Limb (tissue), 2 donors: ENCODE data around the gene TNFSF10.

Source experiments
- DNase-seq, 2 donors: peaks; one replicate each; pipeline ENCODE4 v3.0.0-alpha.2; 2016; ENCODE audit errors: extremely low spot score in 2 of 2

TNFSF10 gene

DNA sequence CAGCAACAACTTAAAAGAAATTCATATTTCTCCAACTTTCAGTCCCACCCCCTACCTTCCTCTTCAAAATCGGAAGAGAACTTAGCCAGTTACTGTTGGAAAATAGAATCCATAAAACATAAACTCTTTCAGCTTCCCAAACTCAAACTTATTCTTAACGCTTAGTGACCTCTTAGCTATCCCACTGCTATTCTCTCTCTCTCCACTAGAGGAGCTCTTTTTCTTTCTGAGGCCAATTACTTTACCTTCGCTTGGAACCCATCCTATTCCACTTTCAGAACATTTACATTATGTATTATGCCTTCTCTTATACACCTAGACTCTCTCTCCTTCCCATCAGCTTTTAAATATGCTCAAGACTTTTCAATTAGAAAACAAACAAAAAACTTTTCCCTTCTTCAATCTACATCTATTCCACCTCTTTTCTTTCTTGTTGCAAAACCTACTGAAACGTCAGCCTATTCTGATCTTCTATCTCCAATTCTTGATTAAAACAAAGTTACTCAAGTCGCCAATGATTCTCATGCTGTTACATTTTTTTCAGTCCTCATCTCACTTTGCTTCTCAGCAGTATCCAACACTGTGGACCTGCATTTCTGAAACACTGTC lies 61.6 kb downstream of the TNFSF10 start:
- no peak for DNase-seq

DNA sequence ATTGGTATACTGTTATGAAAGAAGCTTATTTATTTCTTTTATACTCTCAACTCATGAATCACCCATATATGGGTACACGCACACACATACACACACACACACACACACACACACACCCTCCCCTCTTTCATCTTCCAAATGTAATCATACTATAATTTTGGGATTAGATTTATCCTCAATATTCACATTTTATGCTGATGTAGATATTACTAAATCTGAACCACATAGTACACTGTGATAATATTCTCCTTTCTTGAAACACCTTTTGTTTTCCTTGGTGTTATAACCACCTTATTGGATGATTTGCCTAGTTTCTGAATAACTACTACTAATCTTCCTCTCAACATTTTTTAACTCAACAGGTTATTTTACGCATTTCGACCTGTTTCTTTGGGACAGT lies 66.8 kb downstream of the TNFSF10 start:
- no peak for DNase-seq
